GM19397 (cell line): ENCODE data around the gene CAMK1G.

ENCODE experiments used
- ATAC-seq: cut with Tn5 transposase; IDR thresholded peaks from one replicate; pipeline ENCODE4 v1.9.1; 2021; ENCODE audit warnings: mild to moderate bottlenecking, moderate library complexity; ENCODE audit not compliant: unreplicated experiment

The CAMK1G gene

GRCh38 chr1:209618291-209618690 lies 34.8 kb downstream of the CAMK1G start:
- ATAC-seq = no peak

GRCh38 chr1:209618756-209619420 lies 35.4 kb downstream of the CAMK1G start:
- no peak for ATAC-seq

GRCh38 chr1:209619696-209620486 lies 36.4 kb downstream of the CAMK1G start:
- no peak for ATAC-seq

- no peak for ATAC-seq
Measured at GRCh38 chr1:209620487-209620884, 37.0 kb downstream of the CAMK1G start.

GRCh38 chr1:209621286-209621685 lies 37.8 kb downstream of the CAMK1G start:
- no peak for ATAC-seq

- ATAC-seq = no peak
Measured at GRCh38 chr1:209621741-209622655, 38.5 kb downstream of the CAMK1G start.

- no peak for ATAC-seq
Measured at GRCh38 chr1:209622841-209623829, 39.6 kb downstream of the CAMK1G start.

GRCh38 chr1:209624558-209625549 lies 41.3 kb downstream of the CAMK1G start:
- no peak for ATAC-seq

GRCh38 chr1:209625791-209626285 lies 42.3 kb downstream of the CAMK1G start:
- ATAC-seq = no peak

- no peak for ATAC-seq
Measured at GRCh38 chr1:209626346-209627026, 43.0 kb downstream of the CAMK1G start.

- peak; percentile 10 for ATAC-seq
Measured at GRCh38 chr1:209627027-209627731, 43.7 kb downstream of the CAMK1G start.

GRCh38 chr1:209627732-209628196 lies 44.2 kb downstream of the CAMK1G start:
- peak; percentile 69 for ATAC-seq

GRCh38 chr1:209628618-209629299 lies 45.2 kb downstream of the CAMK1G start:
- no peak for ATAC-seq

- ATAC-seq = no peak
Measured at GRCh38 chr1:209629621-209630382, 46.3 kb downstream of the CAMK1G start.

- ATAC-seq = no peak
Measured at GRCh38 chr1:209630383-209631225, 47.1 kb downstream of the CAMK1G start.
